IMR-90 (cell line): Measurements from ENCODE around the gene SCGB1A1. TPM values are rescaled to one million over a fixed set of nuclear protein-coding genes. Genes with fewer than 3 reads are reported as not detected.

Experiments used
- ATAC-seq: fragments of 200-7000 bp; cut with Tn5 transposase; 2 replicates; pipeline ENCODE4 v1.9.1; 2020; ENCODE audit warnings: low read depth, mild to moderate bottlenecking, moderate library complexity
- Bru-seq: library from RNA; stranded (reverse); fragments of 400-500 nt; gene quantifications from one replicate; lab custom pipeline; 2021; lab: Mats Ljungman, UMichigan
- BruChase-seq, 2 experiments: library from RNA; stranded (reverse); fragments of 400-500 nt; gene quantifications; one replicate each; lab custom pipeline; 2021; lab: Mats Ljungman, UMichigan
- BruUV-seq: library from RNA; stranded (reverse); fragments of 400-500 nt; replicated peaks from 2 replicates; lab custom pipeline; 2021; lab: Mats Ljungman, UMichigan
- CTCF ChIA-PET: fragments of 300-600 bp; formaldehyde crosslinking; extraction: SDS; loops from one replicate; lab custom pipeline; 2021; ENCODE audit warnings: antibody characterized with exemption; lab: Yijun Ruan, JAX
- POLR2A ChIA-PET: fragments of 300-600 bp; sonication (Branson Sonifier 250); formaldehyde crosslinking; loops from one replicate; lab custom pipeline; 2022; ENCODE audit warnings: antibody characterized with exemption; ENCODE audit not compliant: unreplicated experiment; lab: Charles Lee
- DNase-seq: peaks from one replicate; pipeline ENCODE4 v3.0.0; 2013
- H2AFZ ChIP-seq: replicated peaks from 2 replicates; pipeline ENCODE3; 2013; ENCODE audit warnings: low read length, mild to moderate bottlenecking; ENCODE audit not compliant: poor library complexity
- H2AK5ac ChIP-seq: 2 replicates; pipeline ENCODE4 v1.6.1; 2013; ENCODE audit warnings: low read depth, low read length, inconsistent platforms
- H2AK9ac ChIP-seq: replicated peaks from 2 replicates; pipeline ENCODE3; 2013; ENCODE audit warnings: mild to moderate bottlenecking, low read depth, low read length, moderate library complexity; ENCODE audit not compliant: poor library complexity
- H2BK120ac ChIP-seq: 2 replicates; pipeline ENCODE4 v1.6.1; 2013; ENCODE audit warnings: low read depth, low read length, inconsistent platforms
- H2BK15ac ChIP-seq: 3 replicates; pipeline ENCODE4 v1.6.1; 2013; ENCODE audit warnings: low read depth, low read length, inconsistent platforms
- H2BK20ac ChIP-seq: 2 replicates; pipeline ENCODE4 v1.6.1; 2013; ENCODE audit warnings: low read depth, mild to moderate bottlenecking, inconsistent platforms, low read length, moderate library complexity
- H2BK5ac ChIP-seq: 2 replicates; pipeline ENCODE4 v1.6.1; 2013; ENCODE audit warnings: mild to moderate bottlenecking, low read depth, low read length, inconsistent platforms; ENCODE audit not compliant: poor library complexity, severe bottlenecking
- H3K14ac ChIP-seq: replicated peaks from 2 replicates; pipeline ENCODE4 v1.6.1; 2013; ENCODE audit warnings: low read depth, low read length, inconsistent platforms
- H3K18ac ChIP-seq: 2 replicates; pipeline ENCODE4 v1.6.1; 2013; ENCODE audit warnings: low read depth, low read length, control low read depth
- H3K23ac ChIP-seq: 2 replicates; pipeline ENCODE4 v1.6.1; 2013; ENCODE audit warnings: low read depth, low read length, inconsistent platforms
- H3K27ac ChIP-seq: 2 replicates; pipeline ENCODE4 v1.5.1; 2013; ENCODE audit warnings: mild to moderate bottlenecking, control low read depth, low read length; ENCODE audit not compliant: insufficient read depth
- H3K27me3 ChIP-seq: 2 replicates; pipeline ENCODE4 v1.6.1; 2013; ENCODE audit warnings: low read length; ENCODE audit not compliant: control insufficient read depth, insufficient read depth
- H3K36me3 ChIP-seq: 2 replicates; pipeline ENCODE4 v1.6.1; 2013; ENCODE audit warnings: low read length, mixed read lengths; ENCODE audit not compliant: control insufficient read depth, insufficient read depth
- H3K4ac ChIP-seq: 2 replicates; pipeline ENCODE4 v1.6.1; 2013; ENCODE audit warnings: low read depth, low read length, inconsistent platforms
- H3K4me1 ChIP-seq: 2 replicates; pipeline ENCODE4 v1.6.1; 2013; ENCODE audit warnings: low read length, mixed read lengths; ENCODE audit not compliant: control insufficient read depth, insufficient read depth
- H3K4me2 ChIP-seq: 2 replicates; pipeline ENCODE4 v1.6.1; 2013; ENCODE audit warnings: low read depth, mild to moderate bottlenecking, control low read depth, low read length, moderate library complexity
- H3K4me3 ChIP-seq: 2 replicates; pipeline ENCODE4 v1.5.1; 2013; ENCODE audit warnings: low read depth, mild to moderate bottlenecking, control low read depth, low read length, moderate library complexity; ENCODE audit not compliant: insufficient read depth
- H3K56ac ChIP-seq: 2 replicates; pipeline ENCODE4 v1.6.1; 2013; ENCODE audit warnings: low read length, inconsistent platforms; ENCODE audit not compliant: insufficient read depth; ENCODE audit errors: extremely low read depth
- H3K79me1 ChIP-seq, 2 experiments: 2 replicates each; pipeline ENCODE4 v1.6.1; 2013; ENCODE audit warnings: low read length in 2 of 2, inconsistent platforms in 1 of 2, low read depth in 1 of 2
- H3K9ac ChIP-seq: 2 replicates; pipeline ENCODE4 v1.6.1; 2013; ENCODE audit warnings: low read depth, low read length, control low read depth
- H3K9me1 ChIP-seq: 2 replicates; pipeline ENCODE4 v1.6.1; 2013; ENCODE audit warnings: low read length, inconsistent platforms; ENCODE audit not compliant: insufficient read depth
- H3K9me3 ChIP-seq: 2 replicates; pipeline ENCODE4 v1.6.1; 2013; ENCODE audit warnings: low read length; ENCODE audit not compliant: control insufficient read depth, insufficient read depth
- H4K20me1 ChIP-seq: 2 replicates; pipeline ENCODE4 v1.6.1; 2013; ENCODE audit warnings: low read length, inconsistent platforms; ENCODE audit not compliant: insufficient read depth
- H4K5ac ChIP-seq: 2 replicates; pipeline ENCODE4 v1.6.1; 2013; ENCODE audit warnings: mild to moderate bottlenecking, low read depth, low read length, control low read depth
- H4K8ac ChIP-seq, 2 experiments: 2 replicates each; pipeline ENCODE4 v1.6.1; 2013; ENCODE audit warnings: low read depth in 2 of 2, low read length in 2 of 2, control low read depth in 1 of 2, inconsistent platforms in 1 of 2
- H4K91ac ChIP-seq: 2 replicates; pipeline ENCODE4 v1.6.1; 2013; ENCODE audit warnings: low read depth, low read length, inconsistent platforms; ENCODE audit not compliant: insufficient read depth
- BHLHE40 ChIP-seq: fragments of 150-350 bp; IDR thresholded peaks from 2 replicates; pipeline ENCODE4 v1.6.1; 2016; ENCODE audit warnings: mild to moderate bottlenecking, low read depth, low read length
- CEBPB ChIP-seq: IDR thresholded peaks from 2 replicates; pipeline ENCODE4 v1.6.1; 2012; ENCODE audit warnings: low read depth, low read length, improper control_type of control experiment
- CHD1 ChIP-seq: IDR thresholded peaks from 2 replicates; pipeline ENCODE4 v1.6.1; 2012; ENCODE audit warnings: low read depth, low read length, improper control_type of control experiment
- CTCF ChIP-seq: conservative IDR thresholded peaks from 2 replicates; pipeline ENCODE4 v1.5.1; 2012; ENCODE audit warnings: mild to moderate bottlenecking, low read depth, low read length, improper control_type of control experiment
- ELK1 ChIP-seq: fragments of 150-350 bp; IDR thresholded peaks from 2 replicates; pipeline ENCODE4 v1.6.1; 2016; ENCODE audit warnings: low read depth, mild to moderate bottlenecking, low read length, moderate library complexity, borderline replicate concordance
- FOS ChIP-seq: fragments of 150-350 bp; IDR thresholded peaks from 2 replicates; pipeline ENCODE4 v1.6.1; 2016; ENCODE audit warnings: low read depth, low read length
- MAFK ChIP-seq: IDR thresholded peaks from 2 replicates; pipeline ENCODE4 v1.6.1; 2012; ENCODE audit warnings: low read depth, low read length, improper control_type of control experiment
- MAZ ChIP-seq: IDR thresholded peaks from 2 replicates; pipeline ENCODE4 v1.6.1; 2012; ENCODE audit warnings: low read depth, mild to moderate bottlenecking, low read length, improper control_type of control experiment, moderate library complexity, borderline replicate concordance
- NFE2L2 ChIP-seq: fragments of 150-350 bp; IDR thresholded peaks from 2 replicates; pipeline ENCODE4 v1.6.1; 2016; ENCODE audit warnings: low read depth, mild to moderate bottlenecking, low read length
- POLR2A ChIP-seq: IDR thresholded peaks from 2 replicates; pipeline ENCODE4 v1.6.1; 2012; ENCODE audit warnings: mild to moderate bottlenecking, low read depth, low read length
- RAD21 ChIP-seq: IDR thresholded peaks from 2 replicates; pipeline ENCODE4 v1.6.1; 2012; ENCODE audit warnings: low read length, improper control_type of control experiment
- RCOR1 ChIP-seq: IDR thresholded peaks from 2 replicates; pipeline ENCODE4 v1.6.1; 2012; ENCODE audit warnings: mild to moderate bottlenecking, low read length, improper control_type of control experiment; ENCODE audit not compliant: insufficient replicate concordance
- RFX5 ChIP-seq: IDR thresholded peaks from 2 replicates; pipeline ENCODE4 v1.8.0; 2012; ENCODE audit warnings: low read depth, mild to moderate bottlenecking, low read length, moderate library complexity
- SMC3 ChIP-seq: fragments of 150-350 bp; IDR thresholded peaks from 2 replicates; pipeline ENCODE4 v1.6.1; 2016; ENCODE audit warnings: low read depth, mild to moderate bottlenecking, antibody characterized with exemption, low read length, moderate library complexity
- USF2 ChIP-seq: fragments of 150-350 bp; IDR thresholded peaks from 2 replicates; pipeline ENCODE4 v1.6.1; 2017; ENCODE audit warnings: mild to moderate bottlenecking, antibody characterized with exemption, low read length, low read depth
- WGBS, 2 experiments: methylation state at CpG; one replicate each; pipeline versions ENCODE4 v1.1.5 to v1.1.7; 2013; ENCODE audit warnings: missing lambda C conversion rate in 2 of 2; ENCODE audit not compliant: insufficient read length in 1 of 2; ENCODE audit errors: extremely low coverage in 2 of 2; 5-methylcytosine and 5-hydroxymethylcytosine counted together
- dilution Hi-C: fragments of 300-500 bp; cut with HindIII; formaldehyde crosslinking; loops from one replicate; pipeline ENCODE4 v1.14.3; 2018; ENCODE audit warnings: low sequenced_read_pairs; ENCODE audit not compliant: unreplicated experiment
- in situ Hi-C: fragments of 300-500 bp; cut with MboI; formaldehyde crosslinking; loops from 3 replicates; pipeline ENCODE4 v1.14.3; 2019; ENCODE audit warnings: low sequenced_read_pairs, inconsistent platforms, mixed read lengths
- intact Hi-C: fragments of 100-400 bp; cut with micrococcal nuclease; formaldehyde crosslinking; loops from 2 replicates; pipeline ENCODE4 v1.10.0; 2022
- long read RNA-seq: library from polyadenylated mRNA; unstranded; transcript quantifications from one replicate; pipeline ENCODE4 v2.0.0, GENCODE V29; 2021; ENCODE audit not compliant: unreplicated experiment
- polyA plus RNA-seq, 3 experiments: library from polyadenylated mRNA; depleted of rRNA; stranded (reverse); fragments of >200 nt; gene quantifications; 2 replicates each; pipeline ENCODE4 v1.2.3, GENCODE V29; 2012; ENCODE audit warnings: low replicate concordance in 1 of 3
- total RNA-seq: library from RNA; depleted of rRNA; stranded (reverse); fragments of >200 nt; gene quantifications from 2 replicates; pipeline ENCODE4 v1.2.3, GENCODE V29; 2012; rRNA removed

SCGB1A1 gene
- not detected in 2 replicates for total RNA-seq
- polyA plus RNA-seq (2012; rRNA removed) = not detected in 2 replicates
- not detected in 2 replicates for polyA plus RNA-seq (2012; cell fraction: cytosol; rRNA removed)
- not detected in 2 replicates for polyA plus RNA-seq (2012; cell fraction: nucleus; rRNA removed; ENCODE audit: low replicate concordance)
- Bru-seq, nascent RNA = not detected
- BruChase-seq, experiment 1, labeled RNA remaining after a 6-hour chase = percentile 2 among the genes with signal in this experiment
- not detected for BruChase-seq, experiment 2, labeled RNA remaining after a 2-hour chase
- long read RNA-seq = 0 reads

GRCh38 chr11:62418733-62419132, at the start of gene SCGB1A1:
SCGB1A1 (plus strand) TSS chr11:62419033; CDS start chr11:62419096, 63 bp downstream.
- H3K56ac ChIP-seq = no peak within 1 kb of the TSS
- peaks cover 7% of the 10 kb centered on the region for H3K4me1 ChIP-seq
- H2BK15ac ChIP-seq = peak within 1 kb of the TSS; percentile 23; the same call in 2 of the 3 replicates
- no peaks in the 10 kb centered on the region for H4K20me1 ChIP-seq
- H3K14ac ChIP-seq = no peak within 1 kb of the TSS
- CTCF ChIA-PET = interaction anchor here (1.6 to 2.2 kb wide), 2 partner anchors 24 to 124 kb away, joined by 5 to 7 read pairs; no protein-coding TSS in a partner anchor
- H3K4ac ChIP-seq = no peak within 1 kb of the TSS
- H4K91ac ChIP-seq = no peak within 1 kb of the TSS
- no peak within 1 kb of the TSS for H2AFZ ChIP-seq
- H3K27ac ChIP-seq = peak within 1 kb of the TSS; percentile 51; the same call in 1 of the 2 replicates
- DNase-seq = no peak
- H3K4me2 ChIP-seq = peak within 1 kb of the TSS; percentile 86
- H2BK120ac ChIP-seq = peak within 1 kb of the TSS; percentile 23; the same call in 1 of the 2 replicates
- H3K23ac ChIP-seq = no peak within 1 kb of the TSS
- 100% methylated on average over 3 of the region's 4 CpGs; no CpG with 5 or more reads in 1 of the 2 experiments for WGBS, 2 experiments
- no peak within 1 kb of the TSS for H3K4me3 ChIP-seq
- H4K8ac ChIP-seq = no peak within 1 kb of the TSS
- ATAC-seq = no peak
- dilution Hi-C loops = no loop called here
- POLR2A ChIA-PET = no interaction called here
- no peaks in the 10 kb centered on the region for H3K9me1 ChIP-seq
- TF ChIP-seq ELK1 = no peak
- no peak for TF ChIP-seq POLR2A
- TF ChIP-seq USF2 = no peak
- no peak for TF ChIP-seq RFX5
- no peak for TF ChIP-seq CTCF
- no peak for TF ChIP-seq BHLHE40
- TF ChIP-seq MAFK = no peak
- TF ChIP-seq CEBPB = no peak
- TF ChIP-seq SMC3 = no peak
- no peak for TF ChIP-seq NFE2L2
- no peak for TF ChIP-seq RCOR1
- no peak for TF ChIP-seq RAD21
- no peak for TF ChIP-seq CHD1
- TF ChIP-seq FOS = no peak
- TF ChIP-seq MAZ = no peak
- H3K18ac ChIP-seq = peak within 1 kb of the TSS; percentile 34
- 0 out of 2 replicates have a peak within 1 kb of the TSS, but pooled peaks have one; percentile 14 for H4K5ac ChIP-seq
- H2BK20ac ChIP-seq = 0 out of 2 replicates have a peak within 1 kb of the TSS, but pooled peaks have one; percentile 17
- BruUV-seq = no TSS peak
- no peak within 1 kb of the TSS for H2AK5ac ChIP-seq
- H2AK9ac ChIP-seq = no peak within 1 kb of the TSS
- peak within 1 kb of the TSS; percentile 3 for H2BK5ac ChIP-seq
- in situ Hi-C loops = no loop called here
- intact Hi-C loops = no loop called here
- H3K36me3 ChIP-seq = no peaks in the 10 kb centered on the region
- no peaks in the 10 kb centered on the region for H3K9me3 ChIP-seq
- H3K9ac ChIP-seq = no peak within 1 kb of the TSS
- no peaks in the 10 kb centered on the region; a peak in 1 of 4 replicates for H3K79me1 ChIP-seq
- no peaks in the 10 kb centered on the region for H3K27me3 ChIP-seq
